Measurements from ENCODE around the gene DLD. TPM values are rescaled to one million over a fixed set of nuclear protein-coding genes. Genes with fewer than 3 reads are reported as not detected.

Gene DLD
- total RNA-seq, 1 donor from 2014 or later, result 59.8 TPM

GRCh38 chr7:107860981-107861652 lies 29.9 kb upstream of the DLD start:
- DNase-seq (ENCODE audit: extremely low spot score, unreplicated experiment), result no peak
- Mint-ChIP-seq H3K36me3 (ENCODE audit: unreplicated experiment) (no peaks in the 10 kb centered on the region), H3K9me3 (ENCODE audit: unreplicated experiment) (no peaks in the 10 kb centered on the region)

GRCh38 chr7:107865956-107866775 lies 24.8 kb upstream of the DLD start:
- H3K4me3 Mint-ChIP-seq (ENCODE audit: unreplicated experiment), result no peak overlapping the region
- peaks cover 37% of the 10 kb centered on the region for H3K27me3 Mint-ChIP-seq (ENCODE audit: unreplicated experiment)
- H3K27ac Mint-ChIP-seq (ENCODE audit: unreplicated experiment), result no peak overlapping the region
- no peaks in the 10 kb centered on the region for H3K9me3 Mint-ChIP-seq (ENCODE audit: unreplicated experiment)
- DNase-seq (ENCODE audit: extremely low spot score, unreplicated experiment), result no peak
- H3K4me1 Mint-ChIP-seq (ENCODE audit: unreplicated experiment), result peaks cover 3% of the 10 kb centered on the region
- no peak for TF ChIP-seq CTCF (IDR thresholded peaks at IDR 0.05)
- no peaks in the 10 kb centered on the region for H3K36me3 Mint-ChIP-seq (ENCODE audit: unreplicated experiment)

More at GRCh38 chr7:107860981-107861652, 29.9 kb upstream of the DLD start:
- Mint-ChIP-seq H3K27ac (ENCODE audit: unreplicated experiment) (no peak overlapping the region), H3K27me3 (ENCODE audit: unreplicated experiment) (peaks cover 45% of the 10 kb centered on the region), H3K4me3 (ENCODE audit: unreplicated experiment) (no peak overlapping the region), H3K4me1 (ENCODE audit: unreplicated experiment) (peaks cover 10% of the 10 kb centered on the region)
- TF ChIP-seq CTCF (IDR thresholded peaks at IDR 0.05), result no peak

- no peak for TF ChIP-seq CTCF (IDR thresholded peaks at IDR 0.05)
- H3K4me1 Mint-ChIP-seq (ENCODE audit: unreplicated experiment), result no peaks in the 10 kb centered on the region
- no peaks in the 10 kb centered on the region for H3K36me3 Mint-ChIP-seq (ENCODE audit: unreplicated experiment)
- H3K27me3 Mint-ChIP-seq (ENCODE audit: unreplicated experiment), result peaks cover 45% of the 10 kb centered on the region
- H3K4me3 Mint-ChIP-seq (ENCODE audit: unreplicated experiment), result no peak overlapping the region
- no peak for DNase-seq (ENCODE audit: extremely low spot score, unreplicated experiment)
- H3K9me3 Mint-ChIP-seq (ENCODE audit: unreplicated experiment), result no peaks in the 10 kb centered on the region
- H3K27ac Mint-ChIP-seq (ENCODE audit: unreplicated experiment), result no peak overlapping the region
Measured at GRCh38 chr7:107867858-107868466, 23.0 kb upstream of the DLD start.

- Mint-ChIP-seq H3K27ac (ENCODE audit: unreplicated experiment) (no peak overlapping the region), H3K4me3 (ENCODE audit: unreplicated experiment) (no peak overlapping the region), H3K27me3 (ENCODE audit: unreplicated experiment) (peaks cover 39% of the 10 kb centered on the region), H3K9me3 (ENCODE audit: unreplicated experiment) (no peaks in the 10 kb centered on the region), H3K36me3 (ENCODE audit: unreplicated experiment) (no peaks in the 10 kb centered on the region), H3K4me1 (ENCODE audit: unreplicated experiment) (no peaks in the 10 kb centered on the region)
- TF ChIP-seq CTCF (IDR thresholded peaks at IDR 0.05), result no peak
- DNase-seq (ENCODE audit: extremely low spot score, unreplicated experiment), result no peak
Measured at GRCh38 chr7:107870427-107871000, 20.5 kb upstream of the DLD start.
